HG03442 (cell line): ENCODE measurements around the gene CSH1.
"Not testable (repeated sequence)": the region's sequence is repeated elsewhere in the genome, so short reads cannot be mapped to it uniquely, and the experiment has no call there.

Experiments
- ATAC-seq: cut with Tn5 transposase; IDR thresholded peaks from one replicate; pipeline ENCODE4 v1.9.1; 2021; ENCODE audit warnings: mild to moderate bottlenecking, moderate library complexity; ENCODE audit not compliant: unreplicated experiment

The CSH1 gene

DNA sequence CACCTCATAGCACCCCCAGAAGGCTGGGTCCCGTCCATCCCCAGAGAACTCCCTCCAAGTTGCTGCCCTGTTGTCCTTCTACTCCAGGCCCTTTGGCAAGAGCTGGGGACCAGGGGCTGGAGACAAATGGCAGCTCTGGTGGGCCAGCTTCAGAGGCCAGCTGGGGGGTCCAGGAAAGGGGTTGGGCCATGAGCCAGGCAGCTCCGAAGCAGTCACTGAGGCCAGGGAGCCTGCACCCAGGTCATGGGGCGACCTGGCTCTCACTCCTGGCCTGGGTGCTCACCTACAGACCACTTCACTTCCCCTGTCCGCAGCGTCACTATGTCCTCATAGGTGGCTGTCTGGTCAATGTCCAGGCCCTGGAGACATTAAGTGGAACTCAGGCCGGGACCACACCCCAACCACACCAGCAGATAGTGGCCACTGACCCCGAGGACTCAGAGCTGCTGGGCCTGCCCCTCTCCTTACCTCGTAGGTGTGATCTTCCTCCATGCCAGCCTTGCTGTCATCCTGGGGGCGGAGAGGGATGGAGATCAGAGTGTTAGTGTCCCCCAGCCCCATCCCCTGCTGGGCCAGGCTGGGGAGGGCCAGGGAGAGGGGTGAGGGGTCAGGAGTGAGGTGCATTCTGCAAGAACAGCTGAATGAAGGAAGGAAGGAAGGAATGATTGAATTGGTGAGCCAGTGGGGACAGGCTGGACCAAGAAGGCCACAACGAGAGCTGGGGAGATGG, 32.8 kb upstream of the CSH1 start:
- no peak for ATAC-seq

DNA sequence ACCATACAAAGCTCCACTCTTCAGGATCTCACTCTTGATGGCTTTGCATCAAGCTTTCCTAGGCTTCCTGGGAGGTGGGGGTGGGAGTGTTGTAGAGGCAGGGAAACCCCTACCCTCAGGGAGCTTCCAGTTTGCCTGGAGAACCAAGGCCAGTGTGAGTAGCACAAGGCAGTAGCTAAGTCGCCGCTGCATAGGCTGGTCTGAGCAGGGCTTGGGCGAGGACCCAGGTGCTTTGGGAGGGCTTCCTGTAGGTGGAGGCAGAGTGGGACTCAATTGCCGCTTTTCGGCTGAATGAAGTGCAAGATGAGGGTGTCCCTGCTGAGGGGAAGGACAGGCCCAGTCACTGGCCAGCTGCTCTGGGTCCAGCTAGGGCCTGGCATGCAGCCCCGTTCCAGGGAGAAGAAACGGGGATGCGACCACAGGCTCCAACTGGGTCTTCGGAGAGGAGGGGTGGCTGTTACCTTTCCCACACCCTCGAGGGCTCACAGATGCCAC, 31.8 kb upstream of the CSH1 start:
- ATAC-seq: no peak

DNA sequence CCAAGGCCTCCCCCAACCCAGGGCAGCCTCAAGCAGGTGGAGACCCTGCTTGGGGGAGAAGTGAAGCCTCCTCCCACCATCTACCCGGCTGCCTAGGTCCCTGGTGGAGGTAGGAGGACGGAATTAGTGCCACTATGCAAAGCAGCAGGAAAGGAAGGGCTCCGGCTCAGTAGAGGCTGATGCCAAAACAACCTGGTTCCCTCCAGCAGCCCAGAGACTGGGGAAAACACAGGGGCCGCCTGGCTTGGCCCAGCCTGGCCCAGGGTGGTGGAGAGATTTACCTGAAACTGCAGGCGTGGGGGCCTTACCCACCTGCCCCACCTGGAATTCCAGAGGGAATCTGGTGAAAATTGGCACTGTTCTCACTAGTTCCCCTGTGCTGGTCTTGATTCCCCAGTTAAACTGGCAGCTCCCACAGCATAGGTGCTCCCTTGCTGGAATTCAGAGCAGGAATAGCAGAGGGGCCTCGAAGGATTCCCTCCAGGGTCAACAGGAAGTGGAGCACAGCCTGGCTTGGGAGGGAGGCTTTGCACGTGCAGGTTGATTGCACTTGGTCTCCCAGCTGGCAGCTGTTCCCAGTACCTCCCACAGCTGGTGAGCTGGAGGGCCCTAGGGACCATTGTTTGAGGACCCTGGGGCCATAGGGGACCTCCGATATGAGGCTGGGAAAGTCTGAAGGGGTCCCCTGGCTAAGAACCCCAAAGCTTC, 31.2 kb upstream of the CSH1 start:
- no peak for ATAC-seq

DNA sequence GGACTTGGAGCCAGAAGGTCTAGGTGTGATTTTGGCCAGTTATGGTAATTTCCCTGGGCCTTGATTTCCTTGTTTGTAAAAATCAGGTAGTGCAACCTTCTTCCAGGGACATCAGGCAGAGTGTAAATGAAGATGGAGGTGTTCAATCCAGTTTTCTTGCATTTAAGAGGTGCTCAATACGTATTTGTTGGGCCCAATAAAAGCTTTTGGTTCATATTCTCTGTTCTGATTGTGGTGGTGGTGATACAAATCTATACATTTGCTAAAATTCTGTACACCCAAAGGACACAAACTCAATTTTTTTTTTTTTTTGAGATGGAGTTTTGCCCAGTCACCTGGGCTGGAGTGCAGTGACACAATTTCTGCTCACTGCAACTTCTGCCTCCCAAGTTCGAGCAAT, 29.8 kb upstream of the CSH1 start:
- no peak for ATAC-seq

DNA sequence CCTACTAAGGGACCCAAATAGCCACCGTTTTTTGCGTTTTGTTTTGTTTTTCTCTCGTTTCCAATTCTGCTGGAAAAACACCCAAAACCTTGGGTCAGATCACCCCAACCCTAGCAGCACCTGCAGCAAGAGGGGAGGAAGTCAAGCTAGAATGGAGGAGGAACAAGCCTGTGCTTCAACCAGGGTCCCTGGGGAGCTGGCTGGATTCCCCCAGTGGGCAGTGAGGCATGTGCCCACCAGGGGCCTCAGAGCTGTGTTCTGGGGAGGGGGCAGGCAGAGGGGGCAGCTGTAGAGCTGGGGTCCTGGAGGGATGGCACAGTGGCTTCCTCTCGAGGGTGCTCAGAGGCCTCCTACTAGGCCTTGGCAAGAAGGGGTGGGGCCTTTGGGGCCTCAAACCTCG, 29.2 kb upstream of the CSH1 start:
- ATAC-seq: no peak

DNA sequence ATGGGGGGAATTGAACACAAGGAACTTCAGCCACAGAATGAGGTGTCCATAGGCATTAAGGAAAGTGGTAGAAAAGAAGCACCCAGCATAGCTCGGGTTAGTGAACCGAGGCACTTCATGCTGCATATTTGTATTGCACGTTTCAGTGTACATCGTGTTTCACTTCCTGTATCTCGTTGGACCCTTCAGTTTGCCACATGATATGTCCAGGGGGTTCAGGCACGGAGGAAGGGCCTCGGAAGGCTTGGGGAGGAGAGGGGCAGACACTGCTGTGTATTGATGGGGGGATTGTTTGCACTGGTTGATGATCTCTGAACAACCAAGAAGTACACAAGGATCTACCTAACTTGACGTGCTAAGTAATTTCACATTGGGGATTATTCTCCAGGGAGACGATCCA, 26.0 kb upstream of the CSH1 start:
- ATAC-seq: not testable (repeated sequence)

DNA sequence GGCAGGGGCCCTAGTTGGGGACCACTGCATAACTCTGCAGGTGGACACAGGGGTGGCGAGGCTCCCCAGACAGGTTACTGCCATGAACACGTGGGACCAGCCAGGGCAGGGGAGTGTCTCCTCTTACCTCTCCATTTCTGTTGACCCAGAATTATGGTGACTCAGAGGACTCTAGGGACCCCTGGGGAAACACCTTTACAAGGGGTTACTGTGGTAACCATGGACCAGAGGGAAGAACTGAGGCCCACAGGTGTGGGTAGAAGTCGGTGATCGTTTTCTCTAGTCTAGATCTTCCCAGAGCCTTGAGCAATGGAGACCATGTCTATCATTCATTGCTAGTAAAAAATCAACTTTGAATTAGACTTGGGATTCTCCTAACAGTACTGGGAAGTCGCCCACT, 24.4 kb upstream of the CSH1 start:
- not testable (repeated sequence) for ATAC-seq

DNA sequence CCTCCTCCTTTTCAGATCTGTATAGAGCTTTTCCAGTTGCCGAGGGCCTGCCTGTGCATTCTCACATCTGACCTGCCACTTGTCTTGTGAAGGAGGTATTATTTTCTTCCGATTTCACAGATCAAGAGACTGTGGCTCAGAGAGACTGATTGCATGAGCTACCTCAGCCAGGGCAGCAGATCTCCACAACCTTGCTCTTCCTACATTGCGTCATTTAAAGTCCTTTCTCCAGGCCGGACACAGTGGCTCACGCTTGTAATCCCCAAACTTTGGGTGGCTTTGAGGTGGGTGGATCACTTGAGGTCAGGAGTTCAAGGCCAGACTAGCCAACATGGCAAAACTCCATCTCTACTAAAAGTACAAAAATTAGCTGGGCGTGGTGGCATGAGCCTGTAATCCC, 23.7 kb upstream of the CSH1 start:
- ATAC-seq: not testable (repeated sequence)

DNA sequence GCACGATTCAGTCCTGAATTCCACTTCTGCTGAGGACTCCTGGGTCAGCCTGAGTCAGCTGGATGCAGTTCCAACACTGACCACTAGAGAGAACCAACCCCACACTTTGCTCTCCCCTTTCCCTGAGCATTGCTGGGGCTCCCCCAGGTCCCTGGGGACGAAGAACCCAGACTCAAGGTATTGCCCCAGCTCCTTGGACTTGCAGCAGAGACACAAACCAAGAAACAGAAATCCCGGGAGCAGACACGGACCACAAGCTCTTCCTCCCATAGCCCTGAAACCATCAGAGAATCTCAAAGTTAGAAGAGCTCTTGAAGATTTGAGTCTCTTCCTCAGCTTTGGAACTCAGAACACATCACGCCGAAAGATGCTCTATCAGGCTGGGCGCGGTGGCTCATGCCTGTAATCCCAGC, 22.9 kb upstream of the CSH1 start:
- no peak for ATAC-seq

DNA sequence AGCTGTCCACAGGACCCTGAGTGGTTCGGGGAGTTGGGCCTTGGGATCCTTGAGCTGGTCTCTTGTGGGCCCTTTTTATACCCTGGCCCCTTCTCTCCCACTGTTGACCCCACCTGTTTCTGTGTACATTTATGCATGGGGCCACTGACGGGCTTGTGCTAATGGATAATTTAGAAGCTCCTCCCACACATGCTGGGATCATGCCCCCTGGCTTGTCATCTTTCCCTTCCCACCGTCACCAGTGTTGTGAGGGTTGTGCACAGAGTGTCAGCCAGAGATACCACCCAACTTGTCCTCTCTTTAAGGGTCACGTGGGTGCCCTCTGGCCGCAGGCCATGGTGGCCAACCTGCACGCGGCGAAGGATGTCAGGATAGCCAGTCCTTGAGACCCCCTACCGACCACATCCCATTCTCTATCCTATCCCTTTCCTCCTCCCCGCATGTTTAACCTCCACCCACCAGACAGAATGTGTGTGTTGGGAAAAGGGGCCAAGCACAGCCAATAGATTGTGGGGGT, 22.5 kb upstream of the CSH1 start, which contains the start of gene GH1:
Gene GH1, minus strand, starts transcription at position 51 of the 517 bp plus-strand sequence. CDS start 63 bp downstream, outside the sequence.
- not testable (repeated sequence) for ATAC-seq

DNA sequence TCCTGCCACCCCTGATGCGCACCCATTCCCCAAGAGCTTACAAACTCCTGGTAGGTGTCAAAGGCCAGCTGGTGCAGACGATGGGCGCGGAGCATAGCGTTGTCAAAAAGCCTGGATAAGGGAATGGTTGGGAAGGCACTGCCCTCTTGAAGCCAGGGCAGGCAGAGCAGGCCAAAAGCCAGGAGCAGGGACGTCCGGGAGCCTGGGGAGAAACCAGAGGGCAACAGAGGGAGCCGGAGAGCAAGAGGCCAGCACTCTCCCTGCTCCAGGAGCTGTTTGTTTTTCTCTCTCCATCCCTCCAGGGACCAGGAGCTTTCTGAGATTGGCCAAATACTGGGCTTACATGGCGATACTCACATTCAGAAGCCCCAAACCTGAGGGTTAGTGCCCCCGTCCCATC, 21.9 kb upstream of the CSH1 start:
- no peak for ATAC-seq

DNA sequence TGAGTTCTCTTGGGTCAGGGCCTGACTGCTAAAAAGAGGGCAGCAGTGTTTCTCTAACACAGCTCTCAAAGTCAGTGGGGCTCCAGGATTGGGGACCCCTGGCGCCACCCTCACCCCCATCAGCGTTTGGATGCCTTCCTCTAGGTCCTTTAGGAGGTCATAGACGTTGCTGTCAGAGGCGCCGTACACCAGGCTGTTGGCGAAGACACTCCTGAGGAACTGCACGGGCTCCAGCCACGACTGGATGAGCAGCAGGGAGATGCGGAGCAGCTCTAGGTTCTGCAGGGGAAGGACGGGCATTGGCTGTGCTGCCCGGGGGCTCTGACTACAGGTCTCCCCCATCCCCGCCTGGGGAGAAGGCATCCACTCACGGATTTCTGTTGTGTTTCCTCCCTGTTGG, 21.3 kb upstream of the CSH1 start:
- ATAC-seq: no peak

DNA sequence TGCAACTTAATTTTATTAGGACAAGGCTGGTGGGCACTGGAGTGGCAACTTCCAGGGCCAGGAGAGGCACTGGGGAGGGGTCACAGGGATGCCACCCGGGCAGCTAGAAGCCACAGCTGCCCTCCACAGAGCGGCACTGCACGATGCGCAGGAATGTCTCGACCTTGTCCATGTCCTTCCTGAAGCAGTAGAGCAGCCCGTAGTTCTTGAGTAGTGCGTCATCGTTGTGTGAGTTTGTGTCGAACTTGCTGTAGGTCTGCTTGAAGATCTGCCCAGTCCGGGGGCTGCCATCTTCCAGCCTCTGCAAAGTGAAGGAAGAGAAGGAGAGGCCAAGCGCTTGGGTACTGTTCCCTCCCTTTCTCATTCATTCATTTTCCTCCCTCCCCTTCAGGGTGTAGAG, 20.8 kb upstream of the CSH1 start:
- not testable (repeated sequence) for ATAC-seq

DNA sequence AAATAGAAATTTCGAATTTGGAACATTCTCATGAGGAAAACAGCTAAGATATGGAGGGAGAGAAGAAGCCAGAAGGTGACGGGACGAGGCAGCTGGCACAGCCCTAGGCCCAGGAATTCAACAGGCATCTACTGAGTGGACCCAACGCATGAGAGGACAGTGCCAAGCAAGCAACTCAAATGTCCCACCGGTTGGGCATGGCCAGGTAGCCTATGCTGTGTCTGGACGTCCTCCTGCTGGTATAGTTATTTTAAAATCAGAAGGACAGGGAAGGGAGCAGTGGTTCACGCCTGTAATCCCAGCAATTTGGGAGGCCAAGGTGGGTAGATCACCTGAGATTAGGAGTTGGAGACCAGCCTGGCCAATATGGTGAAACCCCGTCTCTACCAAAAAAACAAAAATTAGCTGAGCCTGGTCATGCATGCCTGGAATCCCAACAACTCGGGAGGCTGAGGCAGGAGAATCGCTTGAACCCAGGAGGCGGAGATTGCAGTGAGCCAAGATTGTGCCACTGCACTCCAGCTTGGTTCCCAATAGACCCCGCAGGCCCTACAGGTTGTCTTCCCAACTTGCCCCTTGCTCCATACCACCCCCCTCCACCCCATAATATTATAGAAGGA, 20.3 kb upstream of the CSH1 start:
- ATAC-seq: no peak

DNA sequence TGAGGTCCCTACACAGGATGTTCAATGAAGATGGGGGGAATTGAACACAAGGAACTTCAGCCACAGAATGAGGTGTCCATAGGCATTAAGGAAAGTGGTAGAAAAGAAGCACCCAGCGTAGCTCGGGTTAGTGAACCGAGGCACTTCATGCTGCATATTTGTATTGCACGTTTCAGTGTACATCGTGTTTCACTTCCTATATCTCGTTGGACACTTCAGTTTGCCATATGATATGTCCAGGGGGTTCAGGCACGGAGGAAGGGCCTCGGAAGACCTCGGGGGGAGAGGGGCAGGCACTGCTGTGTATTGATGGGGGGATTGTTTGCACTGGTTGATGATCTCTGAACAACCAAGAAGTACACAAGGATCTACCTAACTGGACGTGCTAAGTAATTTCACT, 19.4 kb upstream of the CSH1 start:
- not testable (repeated sequence) for ATAC-seq

DNA sequence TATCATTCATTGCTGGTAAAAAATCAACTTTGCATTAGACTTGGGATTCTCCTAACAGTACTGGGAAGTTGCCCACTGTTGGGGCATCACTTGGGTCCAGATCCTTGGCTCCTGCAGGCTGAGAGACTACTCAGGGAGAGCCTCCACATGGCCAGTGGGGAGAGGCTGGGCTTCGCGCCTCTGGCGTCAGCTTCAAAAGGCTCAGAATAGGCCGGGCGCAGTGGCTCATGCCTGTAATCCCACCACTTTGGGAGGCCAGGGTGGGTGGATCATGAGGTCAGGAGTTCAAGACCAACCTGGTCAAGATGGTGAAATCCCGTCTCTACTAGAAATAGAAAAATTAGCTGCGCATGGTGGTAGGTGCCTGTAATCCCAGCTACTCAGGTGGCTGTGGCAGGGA, 18.1 kb upstream of the CSH1 start:
- ATAC-seq: no peak

DNA sequence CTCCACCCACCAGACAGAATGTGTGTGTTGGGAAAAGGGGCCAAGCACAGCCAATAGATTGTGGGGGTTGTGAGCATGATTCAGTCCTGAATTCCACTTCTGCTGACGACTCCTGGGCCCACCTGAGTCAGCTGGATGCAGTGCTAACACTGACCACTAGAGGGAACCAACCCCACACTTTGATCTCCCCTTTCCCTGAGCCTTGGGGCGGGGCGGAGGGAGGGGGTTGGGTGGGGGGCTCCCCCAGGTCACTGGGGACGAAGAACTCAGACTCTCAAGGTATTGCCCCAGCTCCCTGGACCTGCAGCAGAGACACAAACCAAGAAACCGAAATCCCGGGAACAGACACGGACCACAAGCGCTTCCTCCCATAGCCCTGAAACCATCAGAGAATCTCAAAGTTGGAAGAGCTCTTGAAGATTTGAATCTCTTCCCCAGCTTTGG, 15.3 kb upstream of the CSH1 start:
- ATAC-seq: no peak

DNA sequence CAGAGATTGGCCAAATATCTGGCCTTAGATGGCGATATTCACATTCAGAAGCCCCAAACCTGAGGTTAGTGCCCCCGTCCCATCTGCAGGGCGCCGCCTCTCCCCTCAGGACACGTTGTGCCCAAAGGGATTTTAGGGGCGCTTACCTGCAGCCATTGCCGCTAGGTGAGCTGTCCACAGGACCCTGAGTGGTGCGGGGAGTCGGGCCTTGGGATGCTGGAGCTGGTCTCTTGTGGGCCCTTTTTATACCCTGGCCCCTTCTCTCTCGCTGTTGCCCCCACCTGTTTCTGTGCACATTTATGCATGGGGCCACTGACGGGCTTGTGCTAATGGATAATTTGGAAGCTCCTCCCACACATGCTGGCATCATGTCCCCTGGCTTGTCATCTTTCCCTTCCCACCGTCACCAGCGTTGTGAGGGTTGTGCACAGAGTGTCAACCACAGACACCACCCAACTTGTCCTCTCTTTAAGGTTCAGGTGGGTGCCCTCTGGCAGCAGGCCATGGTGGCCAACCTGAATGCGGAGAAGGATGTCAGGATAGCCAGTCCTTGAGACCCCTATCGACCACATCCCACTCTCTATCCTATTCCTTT, 14.8 kb upstream of the CSH1 start, which contains the start of gene CSHL1:
Gene CSHL1, minus strand, starts transcription at position 218 of the 595 bp plus-strand sequence. Its CDS starts 62 bp downstream, at position 156.
- ATAC-seq: no peak

DNA sequence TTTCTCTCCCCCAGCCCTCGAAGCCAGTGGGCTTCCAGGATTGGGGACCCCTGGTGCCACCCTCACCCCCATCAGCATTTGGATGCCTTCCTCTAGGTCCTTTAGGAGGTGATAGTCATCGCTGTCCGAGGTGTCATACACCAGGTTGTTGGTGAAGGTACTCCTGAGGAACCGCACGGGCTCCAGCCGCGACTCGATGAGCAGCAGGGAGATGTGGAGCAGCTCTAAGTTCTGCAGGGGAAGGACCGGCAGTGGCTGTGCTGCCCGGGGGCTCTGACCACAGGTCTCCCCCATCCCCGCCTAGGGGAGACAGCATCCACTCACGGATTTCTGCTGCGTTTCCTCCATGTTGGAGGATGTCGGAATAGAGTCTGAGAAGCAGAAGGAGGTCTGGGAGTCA, 13.7 kb upstream of the CSH1 start:
- ATAC-seq: no peak

DNA sequence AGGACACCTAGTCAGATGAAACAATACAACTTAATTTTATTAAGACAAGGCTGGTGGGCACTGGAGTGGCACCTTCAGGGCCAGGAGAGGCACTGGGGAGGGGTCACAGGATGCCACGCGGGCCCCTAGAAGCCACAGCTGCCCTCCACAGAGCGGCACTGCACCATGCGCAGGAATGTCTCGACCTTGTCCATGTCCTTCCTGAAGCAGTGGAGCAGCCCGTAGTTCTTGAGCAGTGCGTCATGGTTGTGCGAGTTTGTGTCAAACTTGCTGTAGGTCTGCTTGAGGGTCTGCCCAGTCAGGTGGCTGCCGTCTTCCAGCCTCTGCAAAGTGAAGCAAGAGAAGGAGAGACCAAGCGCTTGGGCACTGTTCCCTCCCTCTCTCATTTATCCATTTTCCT, 13.2 kb upstream of the CSH1 start:
- not testable (repeated sequence) for ATAC-seq
